GM23338 (cell line): Measurements from ENCODE around the gene CCDC40. TPM values are rescaled to one million over a fixed set of nuclear protein-coding genes. Genes with fewer than 3 reads are reported as not detected.

Experiments
- ATAC-seq: fragments of 200-7000 bp; cut with Tn5 transposase; 3 replicates; pipeline ENCODE4 v1.9.1; 2020
- DNase-seq: peaks from one replicate; pipeline ENCODE4 v3.0.0-alpha.2; 2015; ENCODE audit warnings: low spot score
- H2AFZ ChIP-seq: fragments of 200-600 bp; sonication (generic); 2 replicates; pipeline ENCODE4 v1.8.0; 2016; ENCODE audit warnings: antibody characterized with exemption, mild to moderate bottlenecking, moderate library complexity
- H3F3A ChIP-seq: fragments of 200-600 bp; sonication (generic); replicated peaks from 2 replicates; pipeline ENCODE4 v1.8.0; 2017; ENCODE audit warnings: antibody characterized with exemption, mixed run types, low read depth
- H3K27ac ChIP-seq: fragments of 200-600 bp; sonication (generic); 2 replicates; pipeline ENCODE4 v1.6.1; 2016; ENCODE audit warnings: low read depth
- H3K27me3 ChIP-seq: fragments of 200-600 bp; sonication (generic); 2 replicates; pipeline ENCODE4 v1.8.0; 2016; ENCODE audit warnings: mild to moderate bottlenecking, mixed run types, moderate library complexity; ENCODE audit not compliant: insufficient read depth
- H3K36me3 ChIP-seq: fragments of 200-600 bp; sonication (generic); 2 replicates; pipeline ENCODE4 v1.8.0; 2016; ENCODE audit warnings: mild to moderate bottlenecking; ENCODE audit not compliant: insufficient read depth
- H3K4me1 ChIP-seq: fragments of 200-600 bp; sonication (generic); 2 replicates; pipeline ENCODE4 v1.8.0; 2016; ENCODE audit warnings: mild to moderate bottlenecking, moderate library complexity; ENCODE audit not compliant: insufficient read depth
- H3K4me2 ChIP-seq: fragments of 200-600 bp; sonication (generic); 2 replicates; pipeline ENCODE4 v1.7.1; 2017; ENCODE audit warnings: mixed run types
- H3K4me3 ChIP-seq: fragments of 200-600 bp; sonication (generic); 2 replicates; pipeline ENCODE4 v1.6.1; 2016; ENCODE audit warnings: mixed run types
- H3K79me2 ChIP-seq: fragments of 200-600 bp; sonication (generic); replicated peaks from 2 replicates; pipeline ENCODE4 v1.8.0; 2017; ENCODE audit warnings: mild to moderate bottlenecking; ENCODE audit not compliant: insufficient read depth
- H3K9me2 ChIP-seq: fragments of 200-600 bp; sonication (generic); 2 replicates; pipeline ENCODE4 v1.8.0; 2017; ENCODE audit not compliant: insufficient read depth
- H4K20me1 ChIP-seq: fragments of 200-600 bp; sonication (generic); replicated peaks from 2 replicates; pipeline ENCODE4 v1.8.0; 2017; ENCODE audit warnings: mild to moderate bottlenecking; ENCODE audit not compliant: insufficient read depth
- H3K27ac Mint-ChIP-seq: 2 replicates; pipeline ENCODE4 v1.8.0; 2020; ENCODE audit warnings: inconsistent platforms, mild to moderate bottlenecking, moderate library complexity, mixed read lengths
- H3K27me3 Mint-ChIP-seq: 3 replicates; pipeline ENCODE4 v1.8.0; 2022; ENCODE audit warnings: low read depth, mild to moderate bottlenecking, moderate library complexity, mixed read lengths, inconsistent platforms; ENCODE audit not compliant: insufficient read depth, poor library complexity
- H3K36me3 Mint-ChIP-seq: 3 replicates; pipeline ENCODE4 v1.8.0; 2021; ENCODE audit warnings: low read depth, mild to moderate bottlenecking, inconsistent platforms, moderate library complexity, mixed read lengths
- H3K4me1 Mint-ChIP-seq: 3 replicates; pipeline ENCODE4 v1.8.0; 2020; ENCODE audit warnings: mild to moderate bottlenecking, inconsistent platforms, mixed read lengths
- H3K4me3 Mint-ChIP-seq: 3 replicates; pipeline ENCODE4 v1.8.0; 2021; ENCODE audit warnings: moderate library complexity, mild to moderate bottlenecking, inconsistent platforms, mixed read lengths
- H3K9me3 Mint-ChIP-seq: 3 replicates; pipeline ENCODE4 v1.8.0; 2020; ENCODE audit warnings: moderate library complexity, mild to moderate bottlenecking, inconsistent platforms, mixed read lengths
- CREB1 ChIP-seq: fragments of 250-450 bp; sonication (Bioruptor Pico); IDR thresholded peaks from 2 replicates; pipeline ENCODE4 v1.5.0; 2020; ENCODE audit warnings: low read depth, mild to moderate bottlenecking, moderate library complexity
- ETS1 ChIP-seq: IDR thresholded peaks from 2 replicates; pipeline ENCODE4 v1.6.1; 2016; ENCODE audit warnings: antibody characterized with exemption
- EZH2 ChIP-seq: fragments of 200-600 bp; sonication (generic); IDR thresholded peaks from one replicate; pipeline ENCODE4 v1.8.0; 2017; ENCODE audit warnings: antibody characterized with exemption, mild to moderate bottlenecking, low read depth; ENCODE audit not compliant: unreplicated experiment
- EZH2phosphoT487 ChIP-seq: fragments of 200-600 bp; sonication (generic); IDR thresholded peaks from one replicate; pipeline ENCODE4 v1.8.1; 2018; ENCODE audit warnings: antibody characterized with exemption; ENCODE audit not compliant: unreplicated experiment
- JUNB ChIP-seq: IDR thresholded peaks from one replicate; pipeline ENCODE4 v1.6.1; 2016; ENCODE audit warnings: antibody characterized with exemption; ENCODE audit not compliant: unreplicated experiment
- NANOG ChIP-seq: IDR thresholded peaks from 2 replicates; pipeline ENCODE4 v1.6.1; 2016; ENCODE audit warnings: antibody characterized with exemption, borderline replicate concordance
- STAT1 ChIP-seq: IDR thresholded peaks from one replicate; pipeline ENCODE4 v1.6.1; 2016; ENCODE audit warnings: antibody characterized with exemption; ENCODE audit not compliant: unreplicated experiment
- ZNF114 ChIP-seq: fragments of 250-450 bp; sonication (Bioruptor Pico); IDR thresholded peaks from 2 replicates; pipeline ENCODE4 v1.5.0; 2020; ENCODE audit warnings: mild to moderate bottlenecking, moderate library complexity
- polyA plus RNA-seq: library from polyadenylated mRNA; unstranded; fragments of >200 nt; fragmentation: Nextera tagmentation; extraction: Ambion mirVana; gene quantifications from 2 replicates; pipeline ENCODE4 v1.2.1, GENCODE V29; 2016
- total RNA-seq: library from RNA; depleted of rRNA; stranded (reverse); fragments of >200 nt; shearing (Covaris generic); gene quantifications from 2 replicates; pipeline ENCODE4 v1.2.3, GENCODE V29; 2014
- TF ChIP-seq, protein P1 (sequence below): IDR thresholded peaks from one replicate; pipeline ENCODE4 v1.6.1; 2018; ENCODE audit warnings: antibody characterized with exemption; ENCODE audit not compliant: unreplicated experiment
- TF ChIP-seq, protein P2 (sequence below), 2 experiments: fragments of 200-600 bp in 1 of 2; sonication (generic) in 1 of 2; conservative IDR thresholded peaks; 2 replicates each; pipeline versions ENCODE4 v1.5.1 to v1.6.1; 2016 to 2017; ENCODE audit warnings: antibody characterized with exemption in 2 of 2, low read depth in 2 of 2, mild to moderate bottlenecking in 2 of 2, moderate library complexity in 1 of 2

Gene CCDC40
- total and polyA plus RNA-seq, 2 experiments from 2014 or later = 7.6 to 8.1 TPM

DNA sequence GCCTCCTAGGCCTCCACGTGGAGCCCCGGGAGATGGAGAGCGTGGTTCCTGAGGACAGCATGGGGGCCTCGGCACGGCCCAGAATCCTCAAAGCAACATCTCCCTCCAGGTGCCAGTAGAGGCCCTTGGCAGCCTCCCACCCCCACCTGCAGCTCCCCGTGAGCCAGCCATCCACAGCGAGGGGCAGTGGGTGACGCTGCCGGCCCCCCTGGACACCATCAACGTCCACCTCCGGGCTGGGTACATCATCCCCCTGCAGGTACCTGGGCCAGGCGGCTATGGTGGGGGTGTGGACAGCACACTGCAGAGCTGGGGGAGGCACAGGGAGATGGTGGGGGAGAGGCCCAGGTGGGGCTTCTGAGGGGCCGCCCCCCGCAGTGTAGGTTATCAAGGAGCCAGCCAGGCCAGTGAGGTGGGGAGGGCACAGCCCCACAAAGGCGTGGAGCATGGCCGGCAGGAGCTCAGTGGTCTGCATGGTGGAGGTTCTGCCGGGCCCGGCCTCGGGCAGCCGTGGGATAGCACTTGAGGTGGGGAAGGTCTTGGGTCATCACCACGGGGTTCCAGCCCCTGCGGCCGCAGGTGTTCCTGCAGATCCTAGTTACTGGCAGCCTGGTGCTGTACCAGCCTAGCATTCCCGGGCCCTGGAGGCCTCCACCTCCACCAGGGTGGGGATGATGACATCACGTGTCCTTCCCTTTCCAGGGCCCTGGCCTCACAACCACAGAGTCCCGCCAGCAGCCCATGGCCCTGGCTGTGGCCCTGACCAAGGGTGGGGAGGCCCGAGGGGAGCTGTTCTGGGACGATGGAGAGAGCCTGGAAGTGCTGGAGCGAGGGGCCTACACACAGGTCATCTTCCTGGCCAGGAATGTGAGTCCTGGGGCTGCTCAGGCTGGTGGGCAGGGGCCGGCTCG lies 81.3 kb downstream of the CCDC40 start (continued):
- TF ChIP-seq, protein P1, sequence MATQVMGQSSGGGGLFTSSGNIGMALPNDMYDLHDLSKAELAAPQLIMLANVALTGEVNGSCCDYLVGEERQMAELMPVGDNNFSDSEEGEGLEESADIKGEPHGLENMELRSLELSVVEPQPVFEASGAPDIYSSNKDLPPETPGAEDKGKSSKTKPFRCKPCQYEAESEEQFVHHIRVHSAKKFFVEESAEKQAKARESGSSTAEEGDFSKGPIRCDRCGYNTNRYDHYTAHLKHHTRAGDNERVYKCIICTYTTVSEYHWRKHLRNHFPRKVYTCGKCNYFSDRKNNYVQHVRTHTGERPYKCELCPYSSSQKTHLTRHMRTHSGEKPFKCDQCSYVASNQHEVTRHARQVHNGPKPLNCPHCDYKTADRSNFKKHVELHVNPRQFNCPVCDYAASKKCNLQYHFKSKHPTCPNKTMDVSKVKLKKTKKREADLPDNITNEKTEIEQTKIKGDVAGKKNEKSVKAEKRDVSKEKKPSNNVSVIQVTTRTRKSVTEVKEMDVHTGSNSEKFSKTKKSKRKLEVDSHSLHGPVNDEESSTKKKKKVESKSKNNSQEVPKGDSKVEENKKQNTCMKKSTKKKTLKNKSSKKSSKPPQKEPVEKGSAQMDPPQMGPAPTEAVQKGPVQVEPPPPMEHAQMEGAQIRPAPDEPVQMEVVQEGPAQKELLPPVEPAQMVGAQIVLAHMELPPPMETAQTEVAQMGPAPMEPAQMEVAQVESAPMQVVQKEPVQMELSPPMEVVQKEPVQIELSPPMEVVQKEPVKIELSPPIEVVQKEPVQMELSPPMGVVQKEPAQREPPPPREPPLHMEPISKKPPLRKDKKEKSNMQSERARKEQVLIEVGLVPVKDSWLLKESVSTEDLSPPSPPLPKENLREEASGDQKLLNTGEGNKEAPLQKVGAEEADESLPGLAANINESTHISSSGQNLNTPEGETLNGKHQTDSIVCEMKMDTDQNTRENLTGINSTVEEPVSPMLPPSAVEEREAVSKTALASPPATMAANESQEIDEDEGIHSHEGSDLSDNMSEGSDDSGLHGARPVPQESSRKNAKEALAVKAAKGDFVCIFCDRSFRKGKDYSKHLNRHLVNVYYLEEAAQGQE = no peak
- TF ChIP-seq, protein P2, sequence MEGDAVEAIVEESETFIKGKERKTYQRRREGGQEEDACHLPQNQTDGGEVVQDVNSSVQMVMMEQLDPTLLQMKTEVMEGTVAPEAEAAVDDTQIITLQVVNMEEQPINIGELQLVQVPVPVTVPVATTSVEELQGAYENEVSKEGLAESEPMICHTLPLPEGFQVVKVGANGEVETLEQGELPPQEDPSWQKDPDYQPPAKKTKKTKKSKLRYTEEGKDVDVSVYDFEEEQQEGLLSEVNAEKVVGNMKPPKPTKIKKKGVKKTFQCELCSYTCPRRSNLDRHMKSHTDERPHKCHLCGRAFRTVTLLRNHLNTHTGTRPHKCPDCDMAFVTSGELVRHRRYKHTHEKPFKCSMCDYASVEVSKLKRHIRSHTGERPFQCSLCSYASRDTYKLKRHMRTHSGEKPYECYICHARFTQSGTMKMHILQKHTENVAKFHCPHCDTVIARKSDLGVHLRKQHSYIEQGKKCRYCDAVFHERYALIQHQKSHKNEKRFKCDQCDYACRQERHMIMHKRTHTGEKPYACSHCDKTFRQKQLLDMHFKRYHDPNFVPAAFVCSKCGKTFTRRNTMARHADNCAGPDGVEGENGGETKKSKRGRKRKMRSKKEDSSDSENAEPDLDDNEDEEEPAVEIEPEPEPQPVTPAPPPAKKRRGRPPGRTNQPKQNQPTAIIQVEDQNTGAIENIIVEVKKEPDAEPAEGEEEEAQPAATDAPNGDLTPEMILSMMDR (conservative IDR thresholded peaks at IDR 0.05; ENCODE audit: low read depth in 2 of 2) = no peak
- TF ChIP-seq EZH2phosphoT487 = no peak
- TF ChIP-seq EZH2 = no peak
- no peak for TF ChIP-seq STAT1
- TF ChIP-seq ZNF114 (CRISPR knock-in tag) = no peak

GRCh38 chr17:80118601-80119270 lies 82.3 kb downstream of the CCDC40 start:
- peaks cover 5% of the 10 kb centered on the region; the same call in 2 of the 3 replicates for H3K4me1 Mint-ChIP-seq
- Histone ChIP-seq H3K36me3 (no peaks in the 10 kb centered on the region; the same call in 1 of the 2 replicates), H3K4me2 (no peak overlapping the region), H3F3A (peaks cover 7% of the 10 kb centered on the region; the same call in 1 of the 2 replicates), H4K20me1 (no peaks in the 10 kb centered on the region), H3K4me3 (no peak overlapping the region), H3K79me2 (no peaks in the 10 kb centered on the region), H3K27ac (no peak overlapping the region), H2AFZ (no peak overlapping the region), H3K27me3 (no peaks in the 10 kb centered on the region), H3K4me1 (peaks cover 2% of the 10 kb centered on the region; the same call in 1 of the 2 replicates), H3K9me2 (no peaks in the 10 kb centered on the region)
- ATAC-seq (no peak), DNase-seq (no peak)
- no peaks in the 10 kb centered on the region; the same call in 2 of the 3 replicates for H3K9me3 Mint-ChIP-seq
- no peak overlapping the region for H3K27ac Mint-ChIP-seq
- no peak overlapping the region for H3K4me3 Mint-ChIP-seq
- peaks cover 23% of the 10 kb centered on the region; the same call in 2 of the 3 replicates for H3K36me3 Mint-ChIP-seq
- H3K27me3 Mint-ChIP-seq = peaks cover 11% of the 10 kb centered on the region
- TF ChIP-seq EZH2phosphoT487 (no peak), NANOG (no peak), ZNF114 (CRISPR knock-in tag) (no peak), STAT1 (no peak), JUNB (no peak), CREB1 (CRISPR knock-in tag) (no peak), ETS1 (no peak)
- TF ChIP-seq, protein P2 (conservative IDR thresholded peaks at IDR 0.05; ENCODE audit: low read depth in 2 of 2) = no peak
- TF ChIP-seq, protein P1 = no peak
